ENCODE measurements around the gene MRPL24.

GRCh38 chr1:156742801-156743200 lies 1.9 kb upstream of the MRPL24 start:
- TF ChIP-seq CTCF (IDR thresholded peaks at IDR 0.05; ENCODE audit: insufficient read depth, low read length, poor library complexity, severe bottlenecking) (no peak), EZH2phosphoT487 (conservative IDR thresholded peaks at IDR 0.05; ENCODE audit: low read length) (no peak)
